ENCODE results near the gene NDUFB3. TPM values are rescaled to one million over a fixed set of nuclear protein-coding genes. Genes with fewer than 3 reads are reported as not detected.

The NDUFB3 gene
- total and polyA plus RNA-seq, 4 donors = 34.2 to 177 (median 53.2) TPM

- TF ChIP-seq, protein P1, sequence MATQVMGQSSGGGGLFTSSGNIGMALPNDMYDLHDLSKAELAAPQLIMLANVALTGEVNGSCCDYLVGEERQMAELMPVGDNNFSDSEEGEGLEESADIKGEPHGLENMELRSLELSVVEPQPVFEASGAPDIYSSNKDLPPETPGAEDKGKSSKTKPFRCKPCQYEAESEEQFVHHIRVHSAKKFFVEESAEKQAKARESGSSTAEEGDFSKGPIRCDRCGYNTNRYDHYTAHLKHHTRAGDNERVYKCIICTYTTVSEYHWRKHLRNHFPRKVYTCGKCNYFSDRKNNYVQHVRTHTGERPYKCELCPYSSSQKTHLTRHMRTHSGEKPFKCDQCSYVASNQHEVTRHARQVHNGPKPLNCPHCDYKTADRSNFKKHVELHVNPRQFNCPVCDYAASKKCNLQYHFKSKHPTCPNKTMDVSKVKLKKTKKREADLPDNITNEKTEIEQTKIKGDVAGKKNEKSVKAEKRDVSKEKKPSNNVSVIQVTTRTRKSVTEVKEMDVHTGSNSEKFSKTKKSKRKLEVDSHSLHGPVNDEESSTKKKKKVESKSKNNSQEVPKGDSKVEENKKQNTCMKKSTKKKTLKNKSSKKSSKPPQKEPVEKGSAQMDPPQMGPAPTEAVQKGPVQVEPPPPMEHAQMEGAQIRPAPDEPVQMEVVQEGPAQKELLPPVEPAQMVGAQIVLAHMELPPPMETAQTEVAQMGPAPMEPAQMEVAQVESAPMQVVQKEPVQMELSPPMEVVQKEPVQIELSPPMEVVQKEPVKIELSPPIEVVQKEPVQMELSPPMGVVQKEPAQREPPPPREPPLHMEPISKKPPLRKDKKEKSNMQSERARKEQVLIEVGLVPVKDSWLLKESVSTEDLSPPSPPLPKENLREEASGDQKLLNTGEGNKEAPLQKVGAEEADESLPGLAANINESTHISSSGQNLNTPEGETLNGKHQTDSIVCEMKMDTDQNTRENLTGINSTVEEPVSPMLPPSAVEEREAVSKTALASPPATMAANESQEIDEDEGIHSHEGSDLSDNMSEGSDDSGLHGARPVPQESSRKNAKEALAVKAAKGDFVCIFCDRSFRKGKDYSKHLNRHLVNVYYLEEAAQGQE (IDR thresholded peaks at IDR 0.05) = no peak
- TF ChIP-seq TAF1 (conservative IDR thresholded peaks at IDR 0.05) (no peak), HNF4G (IDR thresholded peaks at IDR 0.05) (no peak), HNF4A (conservative IDR thresholded peaks at IDR 0.05) (no peak), ATF3 (IDR thresholded peaks at IDR 0.05) (no peak), EGR1 (IDR thresholded peaks at IDR 0.05; ENCODE audit: low read depth in 2 of 2) (no peak)
Observed at GRCh38 chr2:201073071-201073470, 1.3 kb downstream of the NDUFB3 start (continued).

DNA sequence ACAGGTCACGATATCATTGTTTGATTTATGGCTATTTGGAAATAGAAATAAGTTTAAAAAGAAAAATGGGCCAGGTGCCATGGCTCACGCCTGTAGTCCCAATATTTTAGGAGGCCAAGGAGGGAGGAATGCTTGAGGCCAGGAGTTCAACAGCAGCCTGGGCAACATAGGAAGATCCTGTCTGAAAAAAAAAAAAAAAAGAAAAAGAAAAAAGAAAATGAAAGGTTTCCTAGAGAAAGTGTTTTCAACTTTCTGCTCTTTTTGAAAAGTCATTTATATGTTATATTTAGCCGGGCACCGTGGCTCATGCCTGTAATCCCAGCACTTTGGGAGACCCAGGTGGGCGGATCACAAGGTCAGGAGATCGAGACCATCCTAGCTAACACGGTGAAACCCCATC is 3.2 kb downstream of the NDUFB3 start:
- no peak for TF ChIP-seq YY1 (IDR thresholded peaks at IDR 0.05)
- TF ChIP-seq TAF1 (conservative IDR thresholded peaks at IDR 0.05) = no peak
- no peak for TF ChIP-seq MAX (IDR thresholded peaks at IDR 0.05)
- no peak for TF ChIP-seq NR2F2 (IDR thresholded peaks at IDR 0.05)
- no peak for TF ChIP-seq FOXA1 (IDR thresholded peaks at IDR 0.05)
- TF ChIP-seq SP1 (IDR thresholded peaks at IDR 0.05) = no peak
- no peak for TF ChIP-seq HNF4G (IDR thresholded peaks at IDR 0.05)
- no peak for TF ChIP-seq CTCF (IDR thresholded peaks at IDR 0.05; ENCODE audit: low read depth, low read length, missing input control)
- TF ChIP-seq EGR1 (IDR thresholded peaks at IDR 0.05; ENCODE audit: low read depth in 2 of 2) = no peak
- no peak for TF ChIP-seq ZBTB33 (IDR thresholded peaks at IDR 0.05)
- no peak for TF ChIP-seq ATF3 (IDR thresholded peaks at IDR 0.05)
- TF ChIP-seq HNF4A (conservative IDR thresholded peaks at IDR 0.05) = no peak
- no peak for TF ChIP-seq GABPA (IDR thresholded peaks at IDR 0.05 in 1 of 2, conservative IDR thresholded peaks at IDR 0.05 in 1 of 2)
- TF ChIP-seq RXRA (IDR thresholded peaks at IDR 0.05) = no peak
- no peak for TF ChIP-seq FOXA2 (IDR thresholded peaks at IDR 0.05)
- no peak for TF ChIP-seq JUND (IDR thresholded peaks at IDR 0.05)
- TF ChIP-seq RAD21 (IDR thresholded peaks at IDR 0.05) = no peak
- TF ChIP-seq, protein P1 (IDR thresholded peaks at IDR 0.05) = no peak
- peaks cover 7 to 25% (median 19%) of the 10 kb centered on the region in 4 donors for H3K4me1 ChIP-seq (ENCODE audit: control insufficient read depth in 4 of 4, insufficient read depth in 4 of 4, low read length in 3 of 4)
- no peak overlapping the region for H3K9ac ChIP-seq (ENCODE audit: low read depth in 1 of 2, low read length in 2 of 2)
- H3K4me3 ChIP-seq (ENCODE audit: low read depth in 1 of 3, low read length in 3 of 3) = no peak overlapping the region
- H3K27me3 ChIP-seq (ENCODE audit: control insufficient read depth in 4 of 4, insufficient read depth in 4 of 4, low read length in 3 of 4) = no peaks in the 10 kb centered on the region
- no peaks in the 10 kb centered on the region for H3K9me3 ChIP-seq (ENCODE audit: control insufficient read depth in 4 of 4, low read length in 3 of 4)
- H3K36me3 ChIP-seq (ENCODE audit: control insufficient read depth in 4 of 4, insufficient read depth in 3 of 4, low read depth in 1 of 4, low read length in 3 of 4) = peaks cover 0 to 7% (median 4%) of the 10 kb centered on the region in 4 donors
- 91% methylated on average over 7 of the region's 7 CpGs for WGBS
- no peak for DNase-seq (ENCODE audit: low spot score)
- no peak overlapping the region for H3K27ac ChIP-seq (ENCODE audit: low read depth in 1 of 2, low read length in 2 of 2)
